ENCODE measurements around the gene OR2M3.

The OR2M3 gene, protein sequence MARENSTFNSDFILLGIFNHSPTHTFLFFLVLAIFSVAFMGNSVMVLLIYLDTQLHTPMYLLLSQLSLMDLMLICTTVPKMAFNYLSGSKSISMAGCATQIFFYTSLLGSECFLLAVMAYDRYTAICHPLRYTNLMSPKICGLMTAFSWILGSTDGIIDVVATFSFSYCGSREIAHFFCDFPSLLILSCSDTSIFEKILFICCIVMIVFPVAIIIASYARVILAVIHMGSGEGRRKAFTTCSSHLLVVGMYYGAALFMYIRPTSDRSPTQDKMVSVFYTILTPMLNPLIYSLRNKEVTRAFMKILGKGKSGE

DNA sequence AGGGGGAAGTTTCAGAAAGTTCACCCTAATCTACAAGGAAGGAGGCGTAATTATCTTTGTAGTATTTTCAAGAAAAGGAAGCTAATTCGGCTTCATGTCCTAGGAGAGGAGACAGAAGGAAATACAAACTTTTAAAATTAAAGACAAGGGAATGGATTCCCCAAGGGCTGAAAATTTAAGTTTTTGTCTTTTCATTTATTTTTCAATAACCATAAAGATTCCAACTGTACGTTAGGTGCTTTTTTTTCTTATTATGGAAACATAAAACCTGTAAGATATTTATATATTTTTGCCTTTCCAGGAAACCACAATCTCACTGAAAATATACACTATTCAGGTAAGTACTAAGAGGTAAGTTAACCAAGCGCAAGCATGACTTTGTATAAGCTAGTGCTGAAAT, at the start of gene OR2M3:
OR2M3 (plus strand) TSS at position 301 of the 400 bp plus-strand sequence. CDS start 5,803 bp downstream, outside the sequence.
- H3K4me3 ChIP-seq (ENCODE audit: low read depth, low read length): no peak within 1 kb of the TSS
- H3K9ac ChIP-seq (ENCODE audit: low read length): no peak within 1 kb of the TSS
- H3K27ac ChIP-seq (ENCODE audit: low read depth, low read length): no peak within 1 kb of the TSS
- H3K27me3 ChIP-seq (ENCODE audit: control insufficient read depth, insufficient read depth, low read length): no peaks in the 10 kb centered on the region
- no peaks in the 10 kb centered on the region for H3K4me1 ChIP-seq (ENCODE audit: control insufficient read depth, insufficient read depth, low read length)
- H3K9me3 ChIP-seq (ENCODE audit: control insufficient read depth, insufficient read depth, low read depth, low read length): peaks cover 24% of the 10 kb centered on the region; the same call in 1 of the 2 replicates
- H3K36me3 ChIP-seq (ENCODE audit: control insufficient read depth, insufficient read depth, low read length): no peaks in the 10 kb centered on the region

DNA sequence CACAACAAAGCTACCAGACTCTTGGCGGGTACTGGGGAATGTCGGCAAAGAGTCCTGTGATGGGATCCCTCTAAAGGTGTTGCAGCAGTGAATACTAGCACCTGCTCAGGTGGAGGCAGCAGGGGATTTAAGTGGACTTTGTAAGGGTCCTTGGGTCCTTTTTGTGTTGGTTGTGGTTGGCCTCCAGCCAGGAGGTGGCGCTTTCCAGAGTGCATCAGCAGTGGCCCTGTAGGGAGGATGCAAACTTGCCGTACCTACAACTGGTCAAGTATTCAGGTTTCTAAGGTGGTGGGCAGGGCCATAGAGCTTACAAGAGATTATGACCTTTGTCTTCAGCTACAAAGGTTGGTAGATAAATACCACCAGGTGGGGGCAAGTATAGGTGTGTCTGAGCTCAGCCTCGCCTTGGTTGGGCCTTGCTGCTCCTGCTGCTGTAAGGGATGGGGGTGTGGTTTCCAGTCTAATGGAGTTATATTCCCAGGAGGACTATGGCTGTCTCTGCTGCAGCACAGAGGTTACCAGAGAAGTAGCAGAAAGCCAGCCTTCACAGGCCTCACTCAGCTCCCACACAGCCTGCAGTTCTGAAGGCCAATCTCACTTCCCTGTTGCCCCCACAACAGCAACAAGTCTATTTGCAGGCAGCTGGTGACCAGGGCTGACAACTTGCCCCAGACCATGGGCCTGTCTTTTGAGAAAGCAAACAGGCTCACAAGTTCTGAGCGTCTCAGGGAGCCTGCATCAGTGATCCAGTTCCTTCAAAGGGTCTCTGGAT, 44.8 kb upstream of the OR2M3 start:
- Histone ChIP-seq H3K27ac (ENCODE audit: low read depth, low read length) (no peak overlapping the region), H3K36me3 (ENCODE audit: control insufficient read depth, insufficient read depth, low read length) (no peaks in the 10 kb centered on the region), H3K27me3 (ENCODE audit: control insufficient read depth, insufficient read depth, low read length) (no peaks in the 10 kb centered on the region), H3K9ac (ENCODE audit: low read length) (no peak overlapping the region), H3K9me3 (ENCODE audit: control insufficient read depth, insufficient read depth, low read depth, low read length) (peaks cover 29% of the 10 kb centered on the region; the same call in 1 of the 2 replicates), H3K4me3 (ENCODE audit: low read depth, low read length) (no peak overlapping the region), H3K4me1 (ENCODE audit: control insufficient read depth, insufficient read depth, low read length) (no peaks in the 10 kb centered on the region)

DNA sequence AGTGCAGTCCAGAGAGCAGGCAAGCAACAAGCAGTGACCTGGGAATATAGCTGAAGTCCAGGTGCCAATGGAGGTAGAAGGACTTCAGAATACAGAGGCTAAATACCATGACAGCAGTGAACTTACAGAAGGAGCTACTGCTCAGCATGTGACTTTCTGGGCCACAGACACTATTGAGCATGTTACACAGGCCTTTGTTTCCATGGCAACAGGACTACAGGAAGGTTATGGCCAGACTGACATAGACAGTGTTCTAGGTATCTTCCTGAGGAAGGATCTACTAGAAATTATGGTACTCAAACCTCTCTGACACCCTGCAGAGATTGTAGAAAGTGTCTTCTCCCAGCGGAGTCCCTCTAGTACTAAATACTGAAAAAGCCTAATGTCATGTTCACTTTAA, 41.1 kb upstream of the OR2M3 start:
- Histone ChIP-seq H3K9me3 (ENCODE audit: control insufficient read depth, insufficient read depth, low read depth, low read length) (peaks cover 28% of the 10 kb centered on the region; the same call in 1 of the 2 replicates), H3K27ac (ENCODE audit: low read depth, low read length) (no peak overlapping the region), H3K36me3 (ENCODE audit: control insufficient read depth, insufficient read depth, low read length) (no peaks in the 10 kb centered on the region), H3K9ac (ENCODE audit: low read length) (no peak overlapping the region), H3K4me1 (ENCODE audit: control insufficient read depth, insufficient read depth, low read length) (no peaks in the 10 kb centered on the region), H3K4me3 (ENCODE audit: low read depth, low read length) (no peak overlapping the region), H3K27me3 (ENCODE audit: control insufficient read depth, insufficient read depth, low read length) (peaks cover 3% of the 10 kb centered on the region; the same call in 1 of the 2 replicates)

DNA sequence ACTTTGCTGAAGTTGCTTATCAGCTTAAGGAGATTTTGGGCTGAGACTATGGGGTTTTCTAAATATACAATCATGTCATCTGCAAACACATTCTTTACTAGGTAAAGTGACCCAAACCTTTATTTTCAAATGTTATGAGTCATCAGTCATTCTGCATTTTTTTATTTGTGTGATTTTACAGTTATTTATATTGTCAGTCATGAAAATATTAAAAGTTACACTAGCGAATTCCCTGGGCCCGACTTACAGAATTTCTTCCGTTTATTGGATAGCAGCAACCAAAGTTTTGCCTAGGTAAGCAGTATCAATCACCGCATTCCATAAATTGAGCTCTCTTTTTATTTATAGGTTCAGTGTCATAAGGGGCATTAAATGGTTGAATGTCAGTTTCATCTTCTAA, 38.3 kb upstream of the OR2M3 start:
- Histone ChIP-seq H3K27ac (ENCODE audit: low read depth, low read length) (no peak overlapping the region), H3K4me1 (ENCODE audit: control insufficient read depth, insufficient read depth, low read length) (no peaks in the 10 kb centered on the region), H3K9ac (ENCODE audit: low read length) (no peak overlapping the region), H3K27me3 (ENCODE audit: control insufficient read depth, insufficient read depth, low read length) (peaks cover 3% of the 10 kb centered on the region; the same call in 1 of the 2 replicates), H3K9me3 (ENCODE audit: control insufficient read depth, insufficient read depth, low read depth, low read length) (peaks cover 29% of the 10 kb centered on the region; the same call in 1 of the 2 replicates), H3K36me3 (ENCODE audit: control insufficient read depth, insufficient read depth, low read length) (no peaks in the 10 kb centered on the region), H3K4me3 (ENCODE audit: low read depth, low read length) (no peak overlapping the region)

DNA sequence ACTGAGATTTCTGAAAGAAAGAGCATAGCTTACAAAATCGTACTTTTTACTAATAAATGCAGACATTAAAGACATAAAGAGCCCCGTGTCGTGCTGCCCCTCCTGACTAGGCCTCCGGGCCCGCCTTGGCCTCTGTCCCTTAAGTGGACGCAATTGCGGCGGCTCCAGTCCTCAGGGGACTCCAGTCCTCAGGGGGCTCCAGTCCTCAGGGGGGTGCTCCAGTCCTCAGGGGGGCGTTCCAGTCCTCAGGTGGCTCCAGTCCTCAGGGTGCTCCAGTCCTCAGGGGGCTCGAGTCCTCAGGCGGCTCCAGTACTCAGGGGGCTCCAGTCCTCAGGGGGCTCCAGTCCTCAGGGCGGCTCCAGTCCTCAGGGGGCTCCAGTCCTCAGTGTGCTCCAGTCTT, 33.0 kb upstream of the OR2M3 start:
- H3K4me3 ChIP-seq (ENCODE audit: low read depth, low read length): no peak overlapping the region
- H3K9me3 ChIP-seq (ENCODE audit: control insufficient read depth, insufficient read depth, low read depth, low read length): peaks cover 37% of the 10 kb centered on the region
- H3K27ac ChIP-seq (ENCODE audit: low read depth, low read length): no peak overlapping the region

DNA sequence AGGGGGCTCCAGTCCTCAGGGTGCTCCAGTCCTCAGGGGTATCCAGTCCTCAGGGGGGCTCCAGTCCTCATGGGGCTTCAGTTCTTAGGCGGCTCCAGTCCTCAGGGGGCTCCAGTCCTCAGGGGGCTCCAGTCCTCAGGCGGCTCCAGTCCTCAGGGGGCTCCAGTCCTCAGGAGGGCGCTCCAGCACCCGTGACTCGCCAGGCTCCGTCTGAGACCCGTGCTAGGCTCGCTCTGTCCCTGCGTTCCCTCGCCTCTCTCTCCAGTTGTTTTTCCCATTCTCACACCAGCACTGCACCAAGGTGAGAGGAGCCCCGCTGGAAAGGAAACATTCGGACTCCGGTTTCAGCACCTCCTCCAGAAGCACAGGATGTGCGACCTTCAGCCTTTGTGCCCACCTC, 31.9 kb upstream of the OR2M3 start:
- no peak overlapping the region for H3K27ac ChIP-seq (ENCODE audit: low read depth, low read length)
- no peak overlapping the region for H3K9ac ChIP-seq (ENCODE audit: low read length)
- H3K4me1 ChIP-seq (ENCODE audit: control insufficient read depth, insufficient read depth, low read length): no peaks in the 10 kb centered on the region
- H3K4me3 ChIP-seq (ENCODE audit: low read depth, low read length): no peak overlapping the region
- H3K27me3 ChIP-seq (ENCODE audit: control insufficient read depth, insufficient read depth, low read length): no peaks in the 10 kb centered on the region; the same call in 1 of the 2 replicates
- peaks cover 28% of the 10 kb centered on the region for H3K9me3 ChIP-seq (ENCODE audit: control insufficient read depth, insufficient read depth, low read depth, low read length)
- no peaks in the 10 kb centered on the region for H3K36me3 ChIP-seq (ENCODE audit: control insufficient read depth, insufficient read depth, low read length)

More for the DNA sequence above, 33.0 kb upstream of the OR2M3 start:
- no peaks in the 10 kb centered on the region for H3K4me1 ChIP-seq (ENCODE audit: control insufficient read depth, insufficient read depth, low read length)
- no peaks in the 10 kb centered on the region for H3K36me3 ChIP-seq (ENCODE audit: control insufficient read depth, insufficient read depth, low read length)
- no peak overlapping the region for H3K9ac ChIP-seq (ENCODE audit: low read length)
- H3K27me3 ChIP-seq (ENCODE audit: control insufficient read depth, insufficient read depth, low read length): peaks cover 3% of the 10 kb centered on the region; the same call in 1 of the 2 replicates

DNA sequence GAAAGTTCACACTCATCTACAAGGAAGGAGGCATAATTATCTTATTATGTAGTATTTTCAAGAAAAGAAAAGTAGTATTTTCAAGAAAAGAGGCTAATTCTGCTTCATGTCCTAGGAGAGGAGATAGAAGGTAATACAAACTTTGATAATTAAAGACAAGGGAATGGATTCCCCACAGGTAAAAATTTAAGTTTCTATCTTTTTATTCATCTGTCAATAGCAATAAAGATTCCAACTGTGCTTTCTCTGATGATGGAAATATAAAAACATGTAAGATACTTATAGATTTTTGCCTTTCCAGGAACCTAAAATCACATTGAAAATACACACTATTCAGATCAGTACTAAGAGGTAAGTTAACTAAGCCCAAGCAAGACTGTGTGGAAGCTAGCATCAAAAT, 22.5 kb upstream of the OR2M3 start, which contains the start of gene OR2M2:
OR2M2 (plus strand) TSS at position 301 of the 400 bp plus-strand sequence. CDS start 5,165 bp downstream, outside the sequence.
- no peak within 1 kb of the TSS for H3K4me3 ChIP-seq (ENCODE audit: low read depth, low read length)
- H3K36me3 ChIP-seq (ENCODE audit: control insufficient read depth, insufficient read depth, low read length): no peaks in the 10 kb centered on the region
- no peak within 1 kb of the TSS for H3K9ac ChIP-seq (ENCODE audit: low read length)
- H3K27ac ChIP-seq (ENCODE audit: low read depth, low read length): no peak within 1 kb of the TSS
- peaks cover 23% of the 10 kb centered on the region; the same call in 1 of the 2 replicates for H3K9me3 ChIP-seq (ENCODE audit: control insufficient read depth, insufficient read depth, low read depth, low read length)
- H3K27me3 ChIP-seq (ENCODE audit: control insufficient read depth, insufficient read depth, low read length): no peaks in the 10 kb centered on the region; the same call in 1 of the 2 replicates
- H3K4me1 ChIP-seq (ENCODE audit: control insufficient read depth, insufficient read depth, low read length): no peaks in the 10 kb centered on the region

DNA sequence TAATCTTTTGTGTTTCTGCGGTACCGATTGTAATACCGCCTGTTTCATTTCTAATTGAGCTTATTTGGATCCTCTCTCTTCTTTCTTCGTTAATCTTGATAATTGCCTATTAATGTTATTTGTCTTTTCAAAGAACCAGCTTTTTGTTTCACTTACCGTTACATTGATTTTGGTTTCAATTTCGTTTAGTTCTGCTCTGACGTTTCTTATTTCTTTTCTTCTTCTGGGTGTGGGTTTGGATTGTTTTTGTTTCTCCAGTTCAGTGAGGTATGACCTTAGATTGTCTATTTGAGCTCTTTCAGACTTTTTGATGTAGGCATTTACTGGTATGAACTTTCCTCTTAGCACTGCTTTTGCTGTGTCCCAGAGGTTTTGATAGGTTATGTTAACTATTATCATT, 13.1 kb upstream of the OR2M3 start:
- H3K36me3 ChIP-seq (ENCODE audit: control insufficient read depth, insufficient read depth, low read length): no peaks in the 10 kb centered on the region
- peaks cover 2% of the 10 kb centered on the region; the same call in 1 of the 2 replicates for H3K27me3 ChIP-seq (ENCODE audit: control insufficient read depth, insufficient read depth, low read length)
- no peak overlapping the region for H3K4me3 ChIP-seq (ENCODE audit: low read depth, low read length)
- no peaks in the 10 kb centered on the region; the same call in 1 of the 2 replicates for H3K4me1 ChIP-seq (ENCODE audit: control insufficient read depth, insufficient read depth, low read length)
- H3K27ac ChIP-seq (ENCODE audit: low read depth, low read length): no peak overlapping the region
- no peak overlapping the region for H3K9ac ChIP-seq (ENCODE audit: low read length)
- peaks cover 26% of the 10 kb centered on the region; the same call in 1 of the 2 replicates for H3K9me3 ChIP-seq (ENCODE audit: control insufficient read depth, insufficient read depth, low read depth, low read length)

DNA sequence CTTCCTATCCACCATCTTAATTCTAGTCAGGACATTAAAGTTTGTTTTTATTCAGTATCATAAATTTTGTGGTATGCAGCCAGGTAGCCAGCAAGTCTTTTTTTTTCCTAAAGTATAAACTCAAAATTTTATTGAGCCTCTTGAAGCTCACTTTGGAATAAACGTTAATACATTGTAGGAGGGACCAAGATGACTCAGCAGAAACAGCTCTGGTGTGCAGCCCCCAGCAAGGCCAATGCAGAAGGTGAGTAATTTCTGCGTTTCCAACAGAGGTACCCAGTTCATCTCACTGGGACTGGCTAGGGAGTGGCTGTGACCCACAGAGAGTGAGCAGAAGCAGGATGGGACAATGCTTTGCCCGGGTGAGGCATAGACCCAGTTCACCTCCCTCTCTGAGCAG, 9.7 kb upstream of the OR2M3 start:
- Histone ChIP-seq H3K4me3 (ENCODE audit: low read depth, low read length) (no peak overlapping the region), H3K9me3 (ENCODE audit: control insufficient read depth, insufficient read depth, low read depth, low read length) (peaks cover 33% of the 10 kb centered on the region; the same call in 1 of the 2 replicates), H3K9ac (ENCODE audit: low read length) (no peak overlapping the region), H3K36me3 (ENCODE audit: control insufficient read depth, insufficient read depth, low read length) (no peaks in the 10 kb centered on the region), H3K27ac (ENCODE audit: low read depth, low read length) (no peak overlapping the region), H3K4me1 (ENCODE audit: control insufficient read depth, insufficient read depth, low read length) (no peaks in the 10 kb centered on the region; the same call in 1 of the 2 replicates), H3K27me3 (ENCODE audit: control insufficient read depth, insufficient read depth, low read length) (no peaks in the 10 kb centered on the region)

DNA sequence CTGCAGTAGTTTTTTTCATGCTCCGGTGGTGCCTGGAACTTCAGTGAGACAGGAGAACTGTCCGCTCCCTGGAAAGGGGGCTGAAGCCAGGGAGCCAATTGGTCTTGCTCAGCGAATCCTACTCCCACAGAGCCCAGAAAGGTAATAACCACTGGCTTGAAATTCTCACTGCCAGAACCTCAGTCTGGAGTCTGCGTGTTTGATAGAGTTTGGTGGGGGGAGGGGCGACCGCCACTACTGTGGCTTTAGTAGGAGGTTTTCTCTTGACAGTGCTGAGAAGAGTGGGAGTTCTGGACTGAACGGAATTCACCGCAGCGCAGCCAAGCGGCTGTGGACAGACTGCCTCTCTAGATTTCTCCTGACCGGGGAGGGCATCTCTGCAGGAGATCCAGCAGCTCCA, 8.0 kb upstream of the OR2M3 start:
- no peaks in the 10 kb centered on the region; the same call in 1 of the 2 replicates for H3K4me1 ChIP-seq (ENCODE audit: control insufficient read depth, insufficient read depth, low read length)
- H3K4me3 ChIP-seq (ENCODE audit: low read depth, low read length): no peak overlapping the region
- peaks cover 41% of the 10 kb centered on the region; the same call in 1 of the 2 replicates for H3K9me3 ChIP-seq (ENCODE audit: control insufficient read depth, insufficient read depth, low read depth, low read length)
- H3K27ac ChIP-seq (ENCODE audit: low read depth, low read length): no peak overlapping the region
- H3K36me3 ChIP-seq (ENCODE audit: control insufficient read depth, insufficient read depth, low read length): no peaks in the 10 kb centered on the region
- no peak overlapping the region for H3K9ac ChIP-seq (ENCODE audit: low read length)
- H3K27me3 ChIP-seq (ENCODE audit: control insufficient read depth, insufficient read depth, low read length): no peaks in the 10 kb centered on the region

DNA sequence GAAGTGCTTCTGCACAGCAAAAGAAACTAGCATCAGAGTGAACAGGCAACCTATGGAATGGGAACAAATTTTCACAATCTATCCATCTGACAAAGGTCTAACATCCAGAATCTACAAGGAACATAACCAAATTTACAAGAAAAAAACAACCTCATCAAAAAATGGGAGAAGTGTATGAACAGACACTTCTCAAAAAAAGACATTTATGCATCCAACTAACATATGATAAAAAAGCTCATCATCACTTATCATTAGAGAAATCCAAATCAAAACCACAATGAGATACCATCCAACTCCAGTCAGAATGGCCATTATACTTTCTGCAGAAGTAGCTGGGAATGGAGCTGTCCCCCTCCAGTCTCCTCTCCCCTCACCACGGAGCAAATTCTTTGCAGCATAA, 2.9 kb upstream of the OR2M3 start:
- Histone ChIP-seq H3K4me3 (ENCODE audit: low read depth, low read length) (no peak overlapping the region), H3K9ac (ENCODE audit: low read length) (no peak overlapping the region), H3K36me3 (ENCODE audit: control insufficient read depth, insufficient read depth, low read length) (no peaks in the 10 kb centered on the region), H3K27ac (ENCODE audit: low read depth, low read length) (no peak overlapping the region), H3K9me3 (ENCODE audit: control insufficient read depth, insufficient read depth, low read depth, low read length) (peaks cover 33% of the 10 kb centered on the region; the same call in 1 of the 2 replicates), H3K27me3 (ENCODE audit: control insufficient read depth, insufficient read depth, low read length) (no peaks in the 10 kb centered on the region), H3K4me1 (ENCODE audit: control insufficient read depth, insufficient read depth, low read length) (no peaks in the 10 kb centered on the region; the same call in 1 of the 2 replicates)

All from HUES6 (cell line).